ENCODE data around the gene RPL6.

RPL6 gene

GRCh38 chr12:112370868-112371510, 38.4 kb downstream of the RPL6 start:
- peak; percentile 90 for DNase-seq (ENCODE audit: low read depth)
- peak overlapping the region; percentile 3; the same call in 1 of the 2 replicates for H3K4me3 ChIP-seq (ENCODE audit: low read depth, low read length)
- TF ChIP-seq CTCF (IDR thresholded peaks at IDR 0.05; ENCODE audit: control insufficient read depth, extremely low read depth, insufficient read depth): no peak

GRCh38 chr12:112370199-112370598, 39.2 kb downstream of the RPL6 start:
- DNase-seq (ENCODE audit: low read depth): no peak

GRCh38 chr12:112368856-112369255, 40.5 kb downstream of the RPL6 start:
- no peak for DNase-seq (ENCODE audit: low read depth)
- H3K4me3 ChIP-seq (ENCODE audit: low read depth, low read length): no peak overlapping the region
- TF ChIP-seq CTCF (IDR thresholded peaks at IDR 0.05; ENCODE audit: control insufficient read depth, extremely low read depth, insufficient read depth): no peak

More at GRCh38 chr12:112370199-112370598, 39.2 kb downstream of the RPL6 start:
- no peak overlapping the region for H3K4me3 ChIP-seq (ENCODE audit: low read depth, low read length)
- no peak for TF ChIP-seq CTCF (IDR thresholded peaks at IDR 0.05; ENCODE audit: control insufficient read depth, extremely low read depth, insufficient read depth)

GRCh38 chr12:112367965-112368364, 41.4 kb downstream of the RPL6 start:
- no peak overlapping the region for H3K4me3 ChIP-seq (ENCODE audit: low read depth, low read length)
- DNase-seq (ENCODE audit: low read depth): no peak
- TF ChIP-seq CTCF (IDR thresholded peaks at IDR 0.05; ENCODE audit: control insufficient read depth, extremely low read depth, insufficient read depth): no peak

GRCh38 chr12:112362310-112362709, 47.1 kb downstream of the RPL6 start:
- DNase-seq (ENCODE audit: low read depth): no peak

GRCh38 chr12:112361271-112361670, 48.1 kb downstream of the RPL6 start:
- DNase-seq (ENCODE audit: low read depth): no peak
- no peak for TF ChIP-seq CTCF (IDR thresholded peaks at IDR 0.05; ENCODE audit: control insufficient read depth, extremely low read depth, insufficient read depth)
- no peak overlapping the region for H3K4me3 ChIP-seq (ENCODE audit: low read depth, low read length)

More at GRCh38 chr12:112362310-112362709, 47.1 kb downstream of the RPL6 start:
- TF ChIP-seq CTCF (IDR thresholded peaks at IDR 0.05; ENCODE audit: control insufficient read depth, extremely low read depth, insufficient read depth): no peak
- H3K4me3 ChIP-seq (ENCODE audit: low read depth, low read length): no peak overlapping the region

GRCh38 chr12:112359290-112359689, 50.1 kb downstream of the RPL6 start:
- no peak overlapping the region for H3K4me3 ChIP-seq (ENCODE audit: low read depth, low read length)
- DNase-seq (ENCODE audit: low read depth): no peak
- TF ChIP-seq CTCF (IDR thresholded peaks at IDR 0.05; ENCODE audit: control insufficient read depth, extremely low read depth, insufficient read depth): no peak

Data from LNCaP clone FGC (cell line).